Astrocyte of the spinal cord (primary cell): ENCODE measurements around the gene MYRIP.

Experiments
- DNase-seq: peaks from one replicate; pipeline ENCODE4 v3.0.0; 2011; ENCODE audit warnings: low read depth, low spot score
- H3K4me3 ChIP-seq: 2 replicates; pipeline ENCODE4 v1.5.1; 2011; ENCODE audit warnings: low read depth, mild to moderate bottlenecking, low read length, moderate library complexity
- in situ Hi-C: cut with HindIII; loops from 2 replicates; pipeline ENCODE4 v1.10.0; 2017; ENCODE audit warnings: low sequenced_read_pairs
- TF ChIP-seq, protein P1 (sequence below): IDR thresholded peaks from 2 replicates; pipeline ENCODE4 v1.5.1; 2012; ENCODE audit warnings: low read depth, mild to moderate bottlenecking, low read length, inconsistent platforms

MYRIP gene

DNA sequence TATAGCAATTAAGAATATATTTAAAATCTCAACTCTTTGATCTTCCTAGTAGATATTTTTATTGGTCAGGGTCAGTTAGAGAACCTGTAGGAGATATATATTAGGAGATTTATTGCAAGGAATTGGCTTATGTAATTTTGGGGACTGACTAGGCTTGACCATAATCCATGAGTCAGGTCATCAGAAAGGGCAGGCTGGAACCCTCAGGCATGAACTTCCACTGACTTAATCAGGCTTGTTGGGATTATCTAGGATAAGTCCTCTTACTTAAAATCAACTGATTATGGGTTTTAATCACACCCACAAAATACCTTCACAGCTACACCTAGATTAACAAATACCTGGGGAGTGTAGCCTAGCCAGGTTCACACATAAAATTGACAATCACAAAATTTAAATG is 156.1 kb downstream of the MYRIP start:
- no peak overlapping the region for H3K4me3 ChIP-seq
- in situ Hi-C loops: no loop called here
- TF ChIP-seq, protein P1, sequence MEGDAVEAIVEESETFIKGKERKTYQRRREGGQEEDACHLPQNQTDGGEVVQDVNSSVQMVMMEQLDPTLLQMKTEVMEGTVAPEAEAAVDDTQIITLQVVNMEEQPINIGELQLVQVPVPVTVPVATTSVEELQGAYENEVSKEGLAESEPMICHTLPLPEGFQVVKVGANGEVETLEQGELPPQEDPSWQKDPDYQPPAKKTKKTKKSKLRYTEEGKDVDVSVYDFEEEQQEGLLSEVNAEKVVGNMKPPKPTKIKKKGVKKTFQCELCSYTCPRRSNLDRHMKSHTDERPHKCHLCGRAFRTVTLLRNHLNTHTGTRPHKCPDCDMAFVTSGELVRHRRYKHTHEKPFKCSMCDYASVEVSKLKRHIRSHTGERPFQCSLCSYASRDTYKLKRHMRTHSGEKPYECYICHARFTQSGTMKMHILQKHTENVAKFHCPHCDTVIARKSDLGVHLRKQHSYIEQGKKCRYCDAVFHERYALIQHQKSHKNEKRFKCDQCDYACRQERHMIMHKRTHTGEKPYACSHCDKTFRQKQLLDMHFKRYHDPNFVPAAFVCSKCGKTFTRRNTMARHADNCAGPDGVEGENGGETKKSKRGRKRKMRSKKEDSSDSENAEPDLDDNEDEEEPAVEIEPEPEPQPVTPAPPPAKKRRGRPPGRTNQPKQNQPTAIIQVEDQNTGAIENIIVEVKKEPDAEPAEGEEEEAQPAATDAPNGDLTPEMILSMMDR: no peak
- no peak for DNase-seq

DNA sequence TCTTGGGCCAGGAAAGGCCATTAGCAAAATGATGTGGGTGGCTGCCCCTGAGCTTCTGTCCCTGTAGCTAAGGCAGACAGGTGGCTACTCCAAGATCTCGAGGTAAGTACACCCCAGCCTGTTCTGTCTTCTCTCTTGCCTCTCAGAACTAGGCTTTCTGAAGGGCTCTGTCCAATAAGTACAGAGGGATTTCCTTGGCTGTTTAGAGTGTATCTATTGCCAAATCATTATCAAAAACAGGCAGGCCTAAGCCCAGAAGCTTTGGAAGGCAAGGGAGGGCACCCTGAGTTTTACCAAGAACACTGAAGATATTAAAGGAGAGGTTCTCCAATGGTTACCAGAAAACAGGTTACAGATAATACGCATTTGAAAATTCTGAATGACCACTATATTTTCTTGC is 156.6 kb downstream of the MYRIP start:
- TF ChIP-seq, protein P1: no peak
- H3K4me3 ChIP-seq: no peak overlapping the region
- DNase-seq: no peak
- in situ Hi-C loops: no loop called here

DNA sequence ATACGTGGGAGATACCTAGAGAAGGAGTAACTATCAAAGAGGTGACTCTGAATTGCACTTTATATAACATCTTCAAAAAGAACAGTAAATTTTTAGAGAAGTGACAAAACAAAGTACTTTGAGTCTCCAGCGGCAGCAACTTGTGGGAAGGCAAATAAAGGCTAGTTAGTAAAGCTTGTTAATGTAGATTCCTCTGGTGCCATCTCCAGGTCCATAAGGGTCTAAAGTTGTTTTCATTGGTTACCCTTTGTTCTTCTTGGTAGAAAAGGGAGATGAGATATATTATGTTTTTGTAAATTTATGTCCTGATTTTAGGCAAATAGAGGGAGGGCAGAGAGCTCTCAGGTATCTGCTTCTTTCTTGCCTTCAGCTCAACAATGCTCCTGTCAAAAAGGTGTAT is 161.6 kb downstream of the MYRIP start:
- DNase-seq: no peak
- no peak overlapping the region for H3K4me3 ChIP-seq
- TF ChIP-seq, protein P1: no peak
- in situ Hi-C loops: no loop called here

DNA sequence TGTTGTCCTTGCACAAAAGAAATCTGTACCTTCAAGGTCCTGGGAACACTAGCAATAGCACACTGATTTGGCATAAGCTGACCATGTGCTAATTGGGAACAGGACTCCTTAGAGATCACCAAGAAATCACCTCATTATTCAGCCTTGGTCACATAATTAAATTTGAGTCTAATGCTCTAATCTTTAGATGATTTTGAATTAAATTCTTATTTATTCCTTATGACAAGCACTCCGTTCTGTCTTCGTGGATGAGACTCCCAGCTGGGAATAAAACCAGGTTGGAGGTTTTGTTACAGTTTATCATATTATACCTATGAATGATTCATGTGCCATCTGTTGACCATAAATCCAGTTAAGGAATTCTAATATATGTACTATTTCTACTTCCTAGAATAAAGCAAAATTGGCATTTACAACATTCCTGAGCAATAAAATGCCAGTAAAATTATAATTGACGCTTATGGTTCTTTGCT is 162.2 kb downstream of the MYRIP start:
- in situ Hi-C loops: no loop called here
- DNase-seq: no peak
- TF ChIP-seq, protein P1: no peak
- no peak overlapping the region for H3K4me3 ChIP-seq

DNA sequence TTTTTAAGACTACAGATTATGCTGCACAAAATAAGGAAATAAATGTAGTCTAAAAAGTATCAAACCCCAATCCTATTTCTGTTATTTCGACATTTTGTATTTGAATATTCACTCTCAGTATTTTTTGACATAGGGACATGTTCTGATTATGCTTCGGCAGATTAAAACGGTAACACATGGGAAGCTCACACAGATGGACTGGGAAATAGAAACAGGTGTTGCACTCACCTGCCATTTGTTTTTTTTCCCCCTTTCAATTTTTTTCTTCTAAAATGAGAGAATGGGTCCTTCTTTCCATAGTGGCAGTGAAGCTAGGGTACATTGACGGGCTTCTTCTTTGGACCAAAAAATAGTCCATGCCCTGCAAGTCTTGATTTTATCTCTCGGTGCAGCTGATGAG is 163.1 kb downstream of the MYRIP start:
- H3K4me3 ChIP-seq: no peak overlapping the region
- TF ChIP-seq, protein P1: no peak
- DNase-seq: no peak
- in situ Hi-C loops: no loop called here

DNA sequence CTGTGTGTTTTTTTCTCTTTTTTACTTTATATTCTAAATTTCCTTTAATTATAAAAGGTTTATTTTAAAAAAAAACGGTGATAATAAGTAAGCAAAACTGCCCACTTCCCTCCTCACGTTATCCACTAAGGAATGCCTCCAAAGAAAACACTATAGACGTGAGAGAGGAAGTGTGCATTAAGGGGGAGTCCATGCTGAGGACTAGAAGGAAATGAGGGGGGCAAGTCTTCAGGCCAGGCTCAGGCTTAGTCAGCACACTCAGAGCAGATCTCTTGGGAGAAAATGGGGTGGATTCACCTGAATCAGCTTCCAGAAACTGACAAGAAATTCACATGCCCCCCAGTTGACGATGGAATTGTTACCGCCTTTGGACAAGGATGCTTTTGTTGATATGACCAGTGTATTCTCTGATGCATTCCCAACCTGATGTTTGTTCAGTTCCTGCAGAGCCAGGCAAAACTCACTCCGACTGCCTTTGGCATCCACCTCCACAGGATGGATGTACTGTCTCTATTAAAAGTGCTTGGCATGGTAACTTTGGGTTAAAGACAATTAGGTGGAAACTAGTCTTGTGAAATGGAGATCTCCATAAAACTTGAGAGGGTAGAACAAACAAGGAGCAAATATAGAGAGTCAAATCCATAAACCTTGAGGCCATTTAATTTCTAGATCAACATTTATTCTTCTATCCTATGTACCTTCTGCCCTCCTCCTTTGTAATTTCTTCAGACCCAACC is 167.8 kb downstream of the MYRIP start:
- no peak for DNase-seq
- H3K4me3 ChIP-seq: no peak overlapping the region
- TF ChIP-seq, protein P1: no peak
- in situ Hi-C loops: no loop called here

DNA sequence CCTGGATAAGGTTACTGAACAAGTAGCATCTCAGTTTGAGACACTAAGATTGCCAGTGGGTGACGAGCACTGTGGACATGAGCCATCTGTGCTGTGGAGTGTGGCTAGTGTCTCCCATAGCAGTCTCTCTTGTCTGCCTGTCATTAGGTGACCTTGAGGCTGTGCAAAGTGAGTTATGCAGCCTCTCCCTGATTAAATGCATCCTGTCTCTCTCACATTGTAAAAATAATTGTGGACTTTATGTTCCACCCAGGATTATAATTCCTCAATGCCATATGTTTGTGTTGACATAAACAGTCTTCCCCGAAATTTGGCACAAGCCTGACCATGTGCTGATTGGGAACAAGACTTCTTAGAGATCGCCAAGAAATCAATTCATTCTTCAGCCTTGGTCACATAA is 168.9 kb downstream of the MYRIP start:
- H3K4me3 ChIP-seq: no peak overlapping the region
- TF ChIP-seq, protein P1: no peak
- in situ Hi-C loops: no loop called here
- no peak for DNase-seq
